ENCODE results near the gene CDC16.

DNA sequence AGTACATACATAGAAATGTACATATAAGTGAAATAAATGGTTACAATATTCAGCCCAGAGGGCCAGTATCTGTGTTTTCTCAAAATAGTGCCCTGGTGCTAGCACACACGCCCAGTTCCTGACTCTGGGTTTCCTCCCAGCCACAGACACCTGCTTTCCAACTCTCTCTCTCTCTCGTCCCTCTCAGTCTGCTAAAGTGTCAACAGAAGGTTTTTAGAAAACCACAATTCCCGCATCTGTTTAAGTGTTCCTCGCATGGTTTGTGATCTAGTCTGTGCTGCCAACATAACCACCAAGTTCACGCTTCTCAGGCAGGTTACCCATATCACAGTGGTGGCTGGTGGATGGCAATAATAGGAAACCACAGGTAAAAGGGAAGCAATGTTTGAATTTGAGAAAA is 28.9 kb downstream of the CDC16 start:
- TF ChIP-seq POLR2A (IDR thresholded peaks at IDR 0.05; ENCODE audit: low read depth, low read length) (no peak), POLR2AphosphoS5 (IDR thresholded peaks at IDR 0.05; ENCODE audit: low read depth, low read length) (no peak)

Data from GM12892 (cell line).